HG02938 (cell line): ENCODE measurements around the gene ARHGEF11.

Source experiments
- ATAC-seq: cut with Tn5 transposase; IDR thresholded peaks from one replicate; pipeline ENCODE4 v1.9.1; 2021; ENCODE audit warnings: mild to moderate bottlenecking, moderate library complexity; ENCODE audit not compliant: unreplicated experiment

Gene ARHGEF11

GRCh38 chr1:156912861-156913808, 132.4 kb downstream of the ARHGEF11 start:
- no peak for ATAC-seq

GRCh38 chr1:156912310-156912709, 133.2 kb downstream of the ARHGEF11 start:
- ATAC-seq: no peak

GRCh38 chr1:156911577-156912298, 133.8 kb downstream of the ARHGEF11 start:
- no peak for ATAC-seq

- no peak for ATAC-seq
These were observed 135.2 kb downstream of the ARHGEF11 start for GRCh38 chr1:156910309-156910782.

DNA sequence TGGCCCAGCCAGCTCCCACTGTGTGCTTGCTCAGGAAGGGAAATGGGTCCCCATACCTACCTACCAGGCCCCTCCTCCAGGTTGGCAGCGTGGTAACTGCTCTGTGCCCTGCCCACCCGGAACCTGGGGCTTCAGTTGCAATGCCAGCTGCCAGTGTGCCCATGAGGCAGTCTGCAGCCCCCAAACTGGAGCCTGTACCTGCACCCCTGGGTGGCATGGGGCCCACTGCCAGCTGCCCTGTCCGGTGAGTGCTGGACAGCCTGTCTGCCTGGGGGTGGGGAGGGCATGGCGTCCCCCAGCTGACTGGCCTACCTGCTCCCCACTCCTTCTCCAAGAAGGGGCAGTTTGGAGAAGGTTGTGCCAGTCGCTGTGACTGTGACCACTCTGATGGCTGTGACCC, 135.9 kb downstream of the ARHGEF11 start:
- ATAC-seq: no peak

GRCh38 chr1:156908955-156909354, 136.6 kb downstream of the ARHGEF11 start:
- no peak for ATAC-seq

DNA sequence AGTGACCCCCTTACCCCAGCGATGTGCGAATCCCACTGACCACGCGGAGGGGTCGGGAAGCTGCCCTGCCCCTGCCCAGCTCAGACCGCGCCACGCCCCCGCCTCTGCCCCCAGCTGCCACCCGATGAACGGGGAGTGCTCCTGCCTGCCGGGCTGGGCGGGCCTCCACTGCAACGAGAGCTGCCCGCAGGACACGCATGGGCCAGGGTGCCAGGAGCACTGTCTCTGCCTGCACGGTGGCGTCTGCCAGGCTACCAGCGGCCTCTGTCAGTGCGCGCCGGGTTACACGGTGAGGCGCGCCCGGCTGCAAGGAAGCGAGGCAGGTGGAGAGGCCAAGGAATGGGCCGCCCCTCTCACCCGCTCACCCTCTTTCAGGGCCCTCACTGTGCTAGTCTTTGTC, 137.0 kb downstream of the ARHGEF11 start:
- ATAC-seq: no peak

DNA sequence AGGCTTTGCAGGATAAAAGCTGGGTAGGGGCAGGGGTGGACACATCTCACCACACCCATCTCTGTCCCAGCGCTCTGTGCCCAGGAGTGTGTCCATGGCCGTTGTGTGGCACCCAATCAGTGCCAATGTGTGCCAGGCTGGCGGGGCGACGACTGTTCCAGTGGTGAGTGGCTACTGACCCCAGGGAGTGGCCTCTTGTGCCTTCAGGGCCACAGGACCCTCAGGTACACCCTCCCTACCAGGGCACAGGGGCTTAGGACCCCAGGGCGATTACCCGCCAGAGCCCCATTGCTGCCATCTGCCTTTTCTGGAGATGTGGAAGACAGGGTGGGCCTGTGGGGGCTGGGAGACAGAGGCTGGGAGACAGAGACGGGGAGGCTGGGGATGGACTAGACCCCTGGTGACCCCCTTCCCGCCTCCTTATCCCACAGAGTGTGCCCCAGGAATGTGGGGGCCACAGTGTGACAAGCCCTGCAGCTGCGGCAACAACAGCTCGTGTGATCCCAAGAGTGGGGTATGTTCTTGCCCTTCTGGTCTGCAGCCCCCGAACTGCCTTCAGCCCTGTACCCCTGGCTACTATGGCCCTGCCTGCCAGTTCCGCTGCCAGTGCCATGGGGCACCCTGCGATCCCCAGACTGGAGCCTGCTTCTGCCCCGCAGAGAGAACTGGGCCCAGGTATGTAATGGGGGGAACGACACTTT, 139.2 kb downstream of the ARHGEF11 start:
- ATAC-seq: no peak

GRCh38 chr1:156905651-156906050, 139.9 kb downstream of the ARHGEF11 start:
- ATAC-seq: no peak

DNA sequence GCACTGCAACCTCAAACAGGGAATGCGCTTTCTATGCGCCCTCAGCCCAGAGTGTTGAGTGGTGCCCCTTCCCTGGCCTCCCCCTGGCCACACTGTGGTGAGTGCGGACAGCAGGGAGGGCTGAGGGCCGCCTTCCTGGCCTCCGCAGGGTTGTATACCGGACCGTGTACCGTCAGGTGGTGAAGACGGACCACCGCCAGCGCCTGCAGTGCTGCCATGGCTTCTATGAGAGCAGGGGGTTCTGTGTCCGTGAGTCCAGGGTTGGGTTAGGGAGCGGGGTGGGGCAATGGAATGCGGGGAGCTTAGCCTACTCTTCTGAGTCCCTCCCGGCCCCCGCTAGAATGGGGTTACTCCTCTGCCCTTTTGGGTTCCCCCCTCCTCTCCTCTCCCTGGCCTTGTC, 140.4 kb downstream of the ARHGEF11 start:
- no peak for ATAC-seq

DNA sequence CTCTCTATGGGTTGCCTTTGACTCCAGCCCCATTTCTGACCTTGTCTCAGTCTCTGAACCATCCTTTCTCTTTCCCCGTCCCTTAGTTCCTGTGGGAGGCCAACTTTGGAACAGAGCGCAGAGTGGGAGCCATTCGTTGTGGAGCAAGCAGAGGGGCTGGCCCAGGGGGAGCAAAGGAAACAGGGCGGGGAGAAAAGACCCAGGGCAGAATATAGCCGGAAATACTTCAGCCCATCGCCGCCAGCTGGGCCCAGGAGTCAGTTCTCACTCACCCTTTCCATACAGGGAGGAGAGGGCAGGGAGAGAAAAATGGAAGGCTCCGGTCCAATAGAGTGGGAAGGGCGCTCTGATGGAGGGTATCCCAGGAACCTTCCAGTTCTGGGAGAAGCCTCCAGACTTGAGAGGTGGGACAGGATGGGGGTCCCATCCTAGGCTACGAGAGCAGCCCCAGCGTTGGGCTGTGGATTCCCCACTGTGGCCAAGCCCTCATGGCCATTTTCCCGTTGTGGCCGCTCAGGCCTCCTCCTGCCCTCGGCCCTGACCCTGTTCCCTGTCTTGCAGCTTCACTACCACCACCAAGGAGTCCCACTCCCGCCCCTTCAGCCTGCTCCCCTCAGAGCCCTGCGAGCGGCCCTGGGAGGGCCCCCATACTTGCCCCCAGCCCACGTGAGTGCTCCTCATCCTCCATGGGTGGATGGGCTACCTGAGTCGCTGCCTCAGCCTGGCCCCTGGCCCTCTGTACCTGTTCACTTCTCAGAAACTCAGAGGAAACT, 141.2 kb downstream of the ARHGEF11 start:
- no peak for ATAC-seq

GRCh38 chr1:156903328-156904091, 142.0 kb downstream of the ARHGEF11 start:
- ATAC-seq: no peak

- no peak for ATAC-seq
These were observed 143.3 kb downstream of the ARHGEF11 start for GRCh38 chr1:156901966-156902915.

DNA sequence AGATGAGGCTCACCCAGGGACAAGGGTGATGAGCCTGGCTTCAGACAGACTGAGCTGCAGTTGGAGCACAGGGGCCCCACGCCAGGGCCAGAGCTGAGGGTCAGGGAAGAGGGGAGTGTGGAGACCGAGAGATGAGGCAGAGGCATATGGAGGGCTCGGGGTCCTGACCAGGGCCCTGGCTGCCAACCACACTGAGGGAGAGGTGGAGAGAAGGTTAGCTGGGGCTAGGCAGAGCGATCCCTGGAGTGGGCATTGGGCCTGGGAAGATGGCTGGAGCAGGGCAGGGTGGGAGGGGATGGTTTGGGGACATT, 144.0 kb downstream of the ARHGEF11 start:
- ATAC-seq: no peak

DNA sequence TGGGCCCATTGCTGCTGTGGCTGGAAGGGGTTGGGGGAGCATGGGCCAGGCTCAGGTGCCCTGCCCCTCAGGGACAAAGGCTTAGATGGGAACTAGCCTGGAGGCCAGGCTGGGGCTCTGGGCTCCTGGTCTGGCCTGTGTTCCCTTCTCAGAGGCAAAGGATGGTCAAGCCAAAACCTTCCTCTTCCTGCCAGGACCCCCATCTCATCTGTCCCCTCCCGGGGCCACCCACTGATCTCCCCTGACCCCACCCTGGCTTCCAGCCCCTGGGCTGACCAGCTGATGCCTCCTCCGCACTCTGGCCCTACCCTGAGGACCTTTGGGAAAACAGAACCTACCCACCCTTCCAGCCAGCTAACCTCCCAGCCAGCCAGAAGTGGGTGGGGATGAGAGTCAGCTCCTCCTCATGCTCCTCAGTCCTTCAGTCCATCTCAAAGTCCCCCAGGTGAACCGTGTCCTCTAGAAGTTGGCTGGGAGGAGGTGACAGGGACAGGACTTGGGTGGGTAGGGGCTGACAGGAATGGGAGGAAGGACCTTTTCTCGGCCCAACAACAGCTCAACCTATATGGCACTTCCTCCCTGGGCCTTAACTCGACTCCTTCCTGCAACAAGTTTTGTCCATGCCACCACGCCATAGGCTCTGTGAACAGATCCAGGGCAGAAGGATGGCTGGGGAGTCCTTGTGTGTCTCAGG, 144.5 kb downstream of the ARHGEF11 start:
- ATAC-seq: no peak

DNA sequence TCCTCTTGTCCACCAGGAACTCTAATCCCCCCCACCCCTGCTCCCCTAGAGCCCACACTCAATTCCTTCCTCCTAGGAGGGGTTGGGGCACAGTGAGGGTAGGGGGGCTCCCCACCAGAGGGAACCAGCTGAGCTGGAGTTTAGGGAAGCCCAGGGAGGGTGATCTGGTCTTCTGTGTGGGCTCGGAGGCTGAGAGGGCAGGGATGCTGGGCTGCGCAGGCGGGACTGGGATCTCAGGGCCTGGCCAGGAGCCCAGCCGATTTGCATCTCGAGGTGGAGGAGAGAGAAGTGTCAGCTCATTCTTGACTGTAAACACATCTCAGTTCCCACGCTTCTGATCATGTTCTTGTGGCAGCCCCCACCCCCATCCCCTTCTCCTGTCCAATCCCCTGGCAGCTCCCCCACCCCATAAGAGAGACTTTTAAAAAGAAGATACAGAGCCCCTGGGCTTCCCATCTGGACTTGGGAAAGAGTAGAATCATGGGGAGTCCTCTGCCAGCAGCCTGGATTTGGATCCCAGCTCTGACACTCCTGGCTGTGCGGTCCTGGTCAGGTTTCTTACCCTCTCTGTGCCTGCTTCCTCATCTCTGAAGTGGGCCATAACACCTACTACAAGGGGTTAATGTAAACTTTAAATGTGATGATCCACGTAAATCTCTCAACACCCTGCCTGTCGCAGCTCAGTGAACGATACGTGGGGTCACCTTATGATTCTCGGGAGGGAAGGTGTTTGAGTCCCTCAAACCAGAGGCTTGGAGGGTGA, 145.4 kb downstream of the ARHGEF11 start:
- no peak for ATAC-seq

DNA sequence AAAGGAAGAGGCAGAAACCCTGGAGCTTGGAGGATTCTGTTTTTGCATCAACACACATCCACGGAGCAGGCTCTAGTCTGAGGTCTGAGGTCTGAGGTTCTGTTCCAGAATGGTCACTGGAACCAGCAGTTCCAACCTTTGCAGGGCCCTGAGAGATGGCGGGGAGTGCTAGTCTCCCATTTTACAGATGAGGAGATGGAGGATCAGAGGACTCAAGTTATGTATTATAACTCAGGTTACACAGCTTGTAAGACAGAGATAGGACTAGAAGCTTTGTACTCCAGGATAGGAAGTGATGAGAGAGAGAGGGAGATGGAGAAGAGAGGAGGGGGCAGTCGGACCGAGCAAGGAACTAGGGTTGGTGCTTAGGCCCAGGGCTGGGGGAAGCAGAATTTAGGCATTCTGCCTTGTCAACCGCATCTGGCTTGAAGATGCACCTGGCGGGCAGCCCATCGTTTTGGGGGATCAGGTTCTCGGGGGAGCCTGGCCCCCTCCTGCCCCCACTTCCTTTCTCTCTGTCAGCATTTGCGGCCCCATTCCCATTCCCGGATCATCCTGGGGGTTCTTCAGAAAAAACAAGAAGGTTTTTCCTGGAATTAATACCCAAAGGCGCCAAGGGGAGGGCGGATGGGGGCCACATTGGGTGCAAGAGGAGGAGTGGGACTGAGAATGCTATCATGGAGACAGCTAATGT, 146.4 kb downstream of the ARHGEF11 start:
- no peak for ATAC-seq
